ENCODE measurements around the gene KLF13. TPM values are rescaled to one million over a fixed set of nuclear protein-coding genes. Genes with fewer than 3 reads are reported as not detected.

The KLF13 gene
- polyA plus RNA-seq, 12 donors = 28.1 to 89.4 (median 44.3) TPM; not detected in 1

DNA sequence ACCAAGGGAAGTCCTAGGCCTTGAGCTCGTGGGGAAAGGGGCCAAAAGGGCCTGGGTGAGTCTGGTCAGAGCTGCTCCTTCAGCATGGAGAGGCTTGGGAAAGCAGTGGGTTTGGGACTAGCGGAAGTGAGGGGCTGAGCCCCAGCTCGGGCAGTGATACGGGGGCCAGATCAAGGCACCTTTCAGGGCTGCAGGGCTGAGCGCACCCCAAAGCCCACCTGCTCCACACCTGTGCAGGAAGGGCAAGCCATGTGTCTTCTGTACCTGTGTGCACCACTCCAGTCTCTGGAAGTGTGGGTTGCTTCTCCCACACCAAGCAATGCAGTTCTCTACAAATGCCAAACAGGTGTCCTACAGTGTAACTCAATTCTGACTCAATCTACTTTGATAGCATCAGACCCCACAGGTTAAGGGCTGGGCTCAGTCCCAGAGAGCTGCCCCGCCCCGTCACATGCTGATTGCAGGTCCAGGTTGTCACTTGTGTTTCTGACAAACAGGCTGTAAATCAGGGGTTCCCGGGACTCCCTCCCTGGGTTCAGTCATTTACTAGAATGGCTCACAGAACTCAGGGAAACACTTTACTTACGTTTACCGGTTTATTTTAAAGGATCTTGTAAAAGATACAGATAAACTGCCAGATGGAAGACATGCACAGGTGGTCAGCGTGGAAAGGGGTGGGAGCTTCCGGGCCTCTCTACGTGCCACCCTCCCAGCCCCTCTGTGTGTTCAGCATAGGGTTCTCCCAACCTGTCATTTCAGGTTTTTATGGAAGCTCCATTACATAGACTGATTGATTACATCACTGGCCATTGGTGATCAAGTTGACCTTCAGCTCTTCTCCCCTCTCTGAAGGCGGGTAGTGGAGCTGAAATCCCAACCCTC lies 28.8 kb upstream of the KLF13 start:
- no peak for DNase-seq

DNA sequence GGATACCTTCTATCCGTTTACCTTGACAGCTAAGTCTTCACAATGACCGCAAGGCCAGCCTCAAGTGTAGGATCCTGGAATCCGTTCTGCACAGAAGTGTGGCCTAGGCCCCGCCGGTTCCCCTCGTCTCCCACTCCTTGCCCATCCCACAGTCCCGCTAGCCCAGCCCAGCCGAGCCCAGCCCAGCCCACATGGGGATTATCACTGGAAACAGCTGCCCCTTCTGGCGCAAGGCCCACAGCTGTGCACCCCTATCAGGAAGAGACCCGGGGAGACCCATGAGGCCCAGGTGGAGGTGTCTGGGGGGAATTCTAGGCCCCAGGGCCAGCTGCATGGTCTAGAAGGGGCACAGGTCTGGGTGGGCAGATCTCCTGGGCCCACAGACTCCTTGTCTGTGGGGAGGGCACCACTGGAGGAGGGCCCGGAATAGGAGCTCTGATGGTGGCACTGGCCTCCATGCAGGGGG lies 27.9 kb upstream of the KLF13 start:
- no peak for DNase-seq

DNA sequence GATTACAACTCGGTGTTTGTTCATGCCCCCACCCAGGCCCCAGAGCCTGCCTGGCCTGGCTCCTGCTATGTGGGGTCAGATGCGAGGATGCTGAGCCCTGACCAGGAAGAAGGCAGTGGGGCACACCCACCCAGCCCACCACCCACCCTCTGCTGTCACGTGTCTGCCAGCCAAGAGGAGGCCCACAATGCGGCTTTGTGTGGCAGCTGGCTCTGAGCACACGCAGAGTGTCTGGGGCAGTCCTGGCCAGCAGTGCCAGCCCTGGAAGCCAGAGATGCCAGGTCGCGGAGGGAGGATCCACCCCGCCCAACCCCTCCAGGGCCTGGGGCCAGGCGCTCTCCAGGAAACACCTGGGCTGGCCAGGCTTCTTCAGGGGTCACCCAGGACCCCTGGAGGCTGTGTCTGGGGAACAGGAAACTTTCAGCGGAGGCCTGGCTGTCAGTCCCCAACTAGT lies 26.4 kb upstream of the KLF13 start:
- DNase-seq = no peak

DNA sequence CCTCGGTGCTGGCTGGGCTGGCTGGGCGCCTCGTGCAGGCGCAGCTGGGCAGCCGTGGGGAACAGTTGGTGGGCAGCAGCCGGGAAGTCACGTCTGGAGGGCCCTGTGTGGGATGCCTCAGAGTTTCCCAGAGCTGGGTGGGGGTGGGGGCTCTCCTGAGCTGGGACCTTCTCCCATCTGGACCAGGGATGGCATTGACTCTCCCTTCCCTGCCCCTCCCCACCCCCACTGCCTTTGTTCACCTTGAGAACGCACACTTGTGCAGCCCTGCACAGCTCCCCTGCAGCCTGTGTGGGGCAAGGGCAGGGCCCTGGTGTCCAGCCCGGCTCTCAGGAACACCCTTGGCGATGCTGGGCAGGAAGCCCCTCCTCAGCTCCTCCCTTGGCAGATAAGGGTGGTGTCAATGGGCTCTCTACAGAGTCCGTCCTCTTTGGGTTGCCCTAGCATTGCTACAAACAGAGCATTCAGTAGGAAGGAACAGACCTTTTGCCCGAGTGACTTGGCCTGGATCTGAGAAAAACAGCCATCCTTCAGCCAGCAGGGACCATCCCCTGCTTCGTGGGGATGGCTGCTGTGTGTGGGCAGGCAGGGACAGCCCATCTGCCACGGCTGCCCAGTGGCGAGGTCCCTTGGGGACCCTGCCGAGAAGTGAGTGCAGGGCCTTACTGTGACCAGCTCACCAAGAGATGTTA lies 25.5 kb upstream of the KLF13 start:
- DNase-seq = no peak

DNA sequence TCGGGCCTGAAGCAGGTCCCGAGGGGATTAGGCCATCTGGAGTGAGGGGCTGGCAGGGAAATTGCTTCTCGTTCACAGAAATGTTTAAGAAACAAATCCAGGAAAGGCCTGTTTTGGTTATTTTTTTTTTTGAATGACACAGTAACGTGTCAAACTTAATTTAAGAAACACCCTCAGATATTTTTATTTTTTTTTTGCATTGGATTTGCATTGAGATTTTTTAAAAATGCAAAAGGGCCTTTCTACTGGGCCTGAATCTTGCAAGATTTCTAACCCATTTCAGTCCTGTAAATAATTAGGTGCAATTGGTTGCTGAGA lies 25.0 kb upstream of the KLF13 start:
- no peak for DNase-seq

DNA sequence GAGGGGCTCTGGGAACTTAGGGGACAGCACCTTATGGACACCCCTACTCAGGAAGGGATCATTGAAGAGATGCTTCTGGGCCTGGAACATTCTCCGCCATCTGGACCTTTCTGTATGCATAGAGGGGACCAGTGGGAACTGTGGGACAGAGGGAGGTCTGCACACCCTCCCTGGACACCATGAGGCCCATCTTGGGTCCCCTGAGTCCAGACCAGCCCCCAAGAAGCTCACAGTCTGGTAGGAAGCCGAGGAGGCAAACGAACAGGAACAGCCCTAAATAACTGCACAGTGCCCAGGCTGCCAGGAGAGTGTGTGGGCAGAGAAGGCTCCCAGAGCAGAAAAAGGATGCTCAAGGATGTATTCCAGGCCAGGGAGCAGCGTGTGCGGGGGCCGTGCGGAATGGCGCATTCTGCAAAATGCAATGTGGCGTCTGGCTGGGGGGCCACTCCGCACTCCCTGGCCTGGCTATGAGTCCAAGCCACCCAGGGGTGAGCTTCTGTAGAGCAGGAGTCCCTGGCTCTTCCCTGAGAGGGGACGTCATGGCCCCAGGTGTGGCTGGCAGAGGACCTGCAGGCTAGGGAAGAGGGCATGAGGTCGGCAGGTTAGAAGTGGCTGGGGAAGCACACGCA lies 24.5 kb upstream of the KLF13 start:
- no peak for DNase-seq

DNA sequence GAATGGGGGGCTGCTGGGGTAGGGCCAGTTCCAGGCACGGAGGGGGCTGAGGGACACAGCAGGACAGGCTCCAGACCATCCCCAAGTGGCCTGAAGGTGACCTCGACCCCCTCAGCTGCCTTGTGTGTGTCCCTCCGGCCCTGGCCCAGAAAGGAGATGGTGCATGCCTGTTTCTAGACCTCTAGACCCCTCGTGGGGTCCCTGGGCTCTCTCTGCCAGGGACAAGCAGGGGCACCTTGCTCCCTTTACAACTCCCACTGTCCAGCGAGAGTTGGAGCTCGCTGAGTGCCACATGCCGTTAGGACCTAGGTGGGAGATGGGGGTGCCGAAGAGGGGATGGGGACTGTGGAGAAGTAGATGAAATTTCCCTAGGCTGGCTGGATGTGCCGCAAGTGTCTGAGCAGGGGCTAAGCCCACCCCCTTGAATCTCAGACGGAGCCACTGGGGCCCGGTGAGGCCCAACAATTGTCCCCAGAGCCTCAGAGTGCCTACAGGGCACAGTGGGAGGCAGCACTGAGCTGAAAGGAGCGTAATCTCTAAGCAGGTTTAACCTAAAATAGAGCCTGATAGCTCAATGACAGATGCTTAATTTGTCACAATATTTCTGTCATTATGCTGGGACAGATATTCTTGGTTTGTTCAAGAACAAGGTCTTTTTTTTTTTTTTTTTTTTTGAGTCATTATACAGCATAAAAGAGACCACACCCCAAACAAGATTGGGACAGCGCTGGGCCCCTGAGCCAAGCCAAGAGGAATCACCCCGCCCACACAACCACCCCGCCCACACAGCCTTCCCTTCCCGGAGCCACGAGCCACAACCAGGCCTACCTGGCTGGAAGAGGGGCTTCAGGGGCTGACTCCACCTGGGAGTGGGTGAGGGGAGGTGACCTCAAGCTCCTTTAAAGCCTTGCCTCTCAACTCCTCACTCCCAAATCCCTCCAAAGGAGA lies 23.6 kb upstream of the KLF13 start:
- DNase-seq = no peak

DNA sequence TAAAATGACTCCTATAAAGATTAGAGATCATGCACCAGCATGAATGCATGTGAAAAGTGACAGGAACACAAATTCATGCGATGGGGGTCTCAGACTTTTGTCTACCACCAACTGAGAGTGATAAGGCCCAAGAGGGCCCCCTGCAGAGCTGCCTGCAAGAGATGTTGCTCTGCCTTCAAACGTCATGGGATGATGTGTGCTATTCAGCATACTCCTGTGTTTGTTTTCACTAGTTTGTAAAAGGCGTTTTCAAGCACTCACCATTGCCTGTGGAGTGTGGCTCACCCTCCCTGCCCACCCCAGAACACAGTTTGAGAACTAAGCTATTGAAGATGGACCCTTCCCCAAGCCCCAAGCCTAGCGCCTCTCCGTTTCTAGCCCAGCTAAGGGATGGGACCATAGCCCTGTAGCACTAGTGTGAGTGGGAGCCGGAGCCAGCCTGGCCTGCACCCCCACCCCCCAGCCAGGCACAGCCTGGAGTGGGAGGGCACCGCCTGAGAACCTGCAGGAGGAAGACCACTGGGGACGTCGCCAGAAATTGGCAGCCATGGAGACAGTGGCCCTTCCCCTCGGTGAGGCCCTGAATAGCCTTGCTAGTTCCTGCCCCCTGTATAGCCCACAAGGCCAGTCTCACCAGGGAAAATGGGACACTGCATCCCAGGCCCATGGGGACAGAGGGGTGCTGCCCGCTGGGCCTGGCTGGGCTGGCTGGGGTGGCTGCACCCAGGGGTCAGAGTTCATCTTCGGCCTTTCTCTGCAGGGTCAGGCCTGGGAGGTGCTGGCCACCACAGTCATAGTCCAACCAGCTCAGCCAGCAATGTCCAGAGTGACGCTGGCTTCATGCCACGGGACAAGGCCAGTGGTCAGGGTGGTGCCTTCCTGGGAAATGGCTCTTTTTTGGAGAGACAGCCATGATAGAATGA lies 22.6 kb upstream of the KLF13 start:
- DNase-seq = no peak

DNA sequence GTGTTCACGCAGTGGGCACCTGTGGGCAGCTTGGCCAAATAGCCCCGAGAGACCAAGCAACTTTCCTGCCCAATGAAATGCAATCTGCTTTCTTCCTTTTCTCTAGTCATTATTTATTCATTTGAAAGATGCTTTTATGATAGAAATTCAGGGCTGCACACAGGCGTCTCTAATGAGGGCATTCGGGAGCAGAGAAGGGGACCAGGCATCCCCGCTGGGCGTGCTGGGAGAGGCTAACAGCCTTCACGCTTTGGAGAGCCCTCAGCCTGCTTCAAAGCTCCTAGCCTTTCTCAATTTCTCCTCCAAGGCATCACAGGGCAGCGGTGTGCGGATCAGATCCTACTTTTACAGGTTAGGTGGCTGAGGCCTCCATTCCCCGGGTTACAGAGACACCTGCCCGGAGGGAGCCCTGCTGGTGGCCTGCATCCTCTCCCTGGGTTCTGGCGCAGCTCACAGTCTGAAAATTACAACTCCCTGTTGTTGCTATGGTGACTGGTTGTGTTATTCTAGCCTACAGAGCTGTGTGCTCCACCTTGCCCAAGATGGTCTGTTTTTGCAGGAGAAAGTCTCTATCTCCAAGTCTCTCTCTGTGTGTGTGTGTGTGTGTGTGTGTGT lies 21.8 kb upstream of the KLF13 start:
- DNase-seq = no peak

DNA sequence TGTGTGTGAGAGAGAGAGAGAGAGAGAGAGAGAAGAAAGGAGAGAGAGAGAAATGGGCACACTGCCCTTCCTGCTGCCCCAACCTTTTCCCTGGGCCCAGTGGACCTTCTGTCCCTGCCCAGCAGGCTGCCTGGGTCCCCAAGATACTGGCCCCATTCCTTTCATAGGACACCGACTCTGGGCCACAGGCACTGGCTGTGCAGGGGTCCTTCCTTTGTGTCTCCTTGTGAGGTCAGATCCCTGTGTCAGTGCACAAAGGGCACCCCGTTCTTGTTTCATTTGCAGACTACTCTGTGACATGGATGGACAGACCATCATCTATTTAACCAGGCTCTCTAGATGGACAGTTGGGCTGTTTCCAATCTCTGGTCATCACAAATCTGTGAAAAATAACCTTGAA lies 21.3 kb upstream of the KLF13 start:
- DNase-seq = no peak

DNA sequence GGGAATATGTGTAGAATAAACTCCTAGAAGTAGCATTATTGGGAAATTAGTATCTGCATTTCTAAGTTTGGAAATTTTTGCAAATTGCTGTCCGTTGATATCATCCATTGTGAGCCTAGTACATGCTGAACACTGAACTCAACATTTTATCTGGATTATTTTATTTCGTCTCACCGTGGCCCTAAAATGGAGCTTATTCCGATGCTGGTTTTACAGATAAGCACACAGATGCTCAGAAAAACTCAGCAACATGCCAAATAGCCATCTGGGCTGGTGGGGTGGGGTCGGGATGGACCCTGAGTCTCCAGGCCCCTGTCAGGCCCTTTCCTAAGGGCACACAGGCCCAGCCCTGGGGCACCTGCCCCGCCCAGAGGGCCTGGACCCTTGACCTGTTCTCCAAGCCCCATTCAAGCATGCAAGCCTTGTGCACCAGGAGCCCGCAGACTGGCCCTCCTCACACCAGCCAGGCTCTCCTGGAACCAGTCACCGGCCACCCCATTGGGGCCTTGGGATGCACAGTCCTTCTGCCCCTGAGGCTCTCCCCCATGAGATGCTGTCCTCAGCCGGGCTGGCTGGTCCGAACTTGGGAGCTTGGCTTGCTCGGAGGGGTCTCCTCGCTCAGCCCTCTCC lies 20.7 kb upstream of the KLF13 start:
- DNase-seq = no peak

DNA sequence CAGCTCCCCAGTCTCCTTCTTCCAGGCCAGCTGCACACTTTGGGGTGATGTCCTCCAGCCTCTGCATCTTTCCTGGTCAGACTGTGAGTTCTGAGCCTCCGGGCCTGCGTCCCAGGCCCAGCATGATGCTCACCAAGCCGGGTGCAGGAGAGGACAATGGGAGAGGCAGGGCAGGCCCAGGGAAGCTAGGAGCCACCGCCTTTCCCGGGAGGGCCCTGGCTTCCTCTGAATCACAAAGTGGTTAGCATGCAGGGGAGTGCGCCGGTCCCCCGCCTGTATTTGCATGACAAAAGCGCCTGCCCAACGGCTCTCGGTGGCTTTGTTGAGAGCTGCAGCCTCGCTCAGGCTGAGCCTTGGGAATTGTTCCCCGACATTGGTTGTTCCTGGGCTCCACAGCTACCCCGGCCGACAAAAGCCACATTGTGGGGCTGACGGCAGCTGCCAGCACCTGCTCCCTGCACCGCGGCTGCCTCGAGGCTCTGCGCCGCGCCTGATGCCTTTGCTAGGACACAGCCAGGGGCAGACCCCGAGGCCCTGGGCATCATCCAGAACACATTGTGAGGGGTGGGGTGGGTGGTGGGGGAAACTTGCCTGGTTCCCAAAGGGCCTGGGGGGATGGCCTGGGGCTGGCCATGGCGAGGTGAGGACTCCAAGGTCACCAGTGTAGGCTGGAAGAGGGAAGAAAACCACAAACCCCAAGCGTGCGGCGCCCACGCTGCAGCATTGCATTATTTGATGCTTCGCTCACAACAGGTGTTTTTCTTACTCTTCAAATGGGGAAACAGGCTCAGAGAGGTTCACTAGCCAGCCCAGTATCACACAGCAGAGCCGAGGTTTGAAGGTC lies 20.0 kb upstream of the KLF13 start:
- no peak for DNase-seq

DNA sequence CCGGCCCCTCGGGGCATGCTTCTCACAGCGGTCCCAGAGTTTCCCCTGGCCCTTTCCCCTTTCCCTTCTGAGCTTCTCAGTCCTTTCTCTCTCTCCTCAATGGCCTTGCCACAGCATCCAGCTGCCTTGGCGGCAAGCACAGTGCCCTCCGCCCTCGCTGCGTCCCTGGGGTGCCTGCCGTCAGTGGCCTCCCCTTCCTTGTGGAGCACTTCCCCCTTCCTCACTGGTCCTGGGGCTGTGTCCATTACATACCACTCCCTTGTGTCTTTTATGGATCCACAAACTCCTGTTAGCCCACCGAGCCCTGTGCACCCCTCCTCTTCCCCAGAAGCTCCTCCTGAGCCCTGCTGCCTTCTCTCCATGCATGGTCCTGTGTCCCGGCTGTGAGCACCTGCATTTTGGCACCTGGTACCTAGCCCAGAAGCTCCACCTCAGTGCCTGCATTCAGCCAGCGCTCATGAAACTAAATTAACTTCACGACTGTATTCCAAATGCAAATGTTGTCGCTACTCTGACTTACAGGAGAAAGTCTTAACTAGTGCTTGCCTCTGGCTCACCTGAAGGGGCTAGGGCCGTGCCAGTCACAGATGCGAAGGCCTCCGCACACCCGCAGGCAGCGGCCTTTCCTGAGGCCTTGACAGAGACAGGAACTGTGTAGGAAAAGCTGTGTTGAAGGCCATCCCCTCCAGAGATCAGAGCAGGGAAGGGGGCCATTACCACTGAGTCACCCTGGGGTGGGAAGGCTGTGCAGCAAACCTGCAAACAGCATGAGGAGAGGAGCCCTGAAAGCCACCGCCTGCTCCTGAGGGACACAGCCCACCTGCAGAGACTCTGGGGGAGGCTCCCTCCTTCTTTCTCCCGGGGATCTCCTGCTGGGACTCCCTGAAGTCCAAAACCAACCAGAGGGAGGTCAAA lies 19.1 kb upstream of the KLF13 start:
- no peak for DNase-seq

DNA sequence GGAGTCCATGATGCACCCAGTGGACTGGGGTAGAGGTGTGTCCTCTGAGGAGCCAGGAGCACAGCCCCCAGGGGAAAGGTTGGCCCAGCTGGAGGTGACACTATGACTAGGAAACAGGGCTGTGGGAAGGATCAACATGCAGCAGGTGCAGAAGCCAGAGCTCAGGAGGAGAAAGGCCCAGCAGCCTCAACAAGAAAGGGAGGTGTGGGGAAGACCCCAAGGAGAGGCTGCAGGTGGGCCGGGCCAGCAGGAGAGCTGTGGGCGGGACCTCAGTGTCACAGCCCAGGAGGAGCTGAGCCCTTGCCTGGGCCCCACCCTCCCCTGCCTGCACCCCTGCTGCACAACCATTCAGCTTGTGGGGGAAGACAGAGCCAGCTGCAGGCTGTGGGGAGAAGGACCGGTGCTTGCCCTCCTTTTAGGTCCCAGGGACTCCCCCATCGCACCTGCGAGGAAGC lies 18.4 kb upstream of the KLF13 start:
- DNase-seq = no peak

DNA sequence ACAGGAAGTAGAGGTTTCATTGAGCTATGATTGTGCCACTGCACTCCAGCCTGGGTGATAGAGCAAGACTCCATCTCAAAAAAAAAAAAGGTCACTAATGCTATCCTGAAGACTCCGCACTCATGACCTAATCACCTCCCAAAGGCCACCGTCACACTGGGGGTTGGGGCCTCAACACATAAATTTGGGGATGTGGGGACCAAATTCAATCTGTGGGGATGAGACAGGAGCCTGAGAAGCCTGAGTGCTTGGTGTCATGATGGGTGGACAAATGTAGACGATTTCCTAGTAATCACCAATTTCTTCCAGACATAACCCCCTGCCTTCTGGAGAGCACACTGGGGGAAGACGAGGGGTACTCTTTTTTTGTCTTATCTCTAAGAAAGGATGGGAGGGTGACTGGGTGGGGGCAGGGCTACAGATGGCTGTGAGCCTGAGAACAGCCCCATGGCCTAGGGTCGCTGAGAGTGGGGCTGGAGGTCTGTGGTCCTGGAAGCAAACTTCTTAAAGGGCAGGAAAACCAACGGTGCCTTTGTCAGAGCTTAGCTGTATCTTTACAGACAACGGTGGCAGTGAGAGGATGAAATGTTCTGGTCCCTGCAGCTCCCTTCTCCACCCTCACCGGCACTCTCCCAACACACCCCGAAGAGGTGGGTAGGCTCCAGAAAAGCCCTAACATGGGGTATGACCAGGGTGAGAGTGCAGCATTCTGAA lies 16.6 kb upstream of the KLF13 start:
- DNase-seq = no peak

DNA sequence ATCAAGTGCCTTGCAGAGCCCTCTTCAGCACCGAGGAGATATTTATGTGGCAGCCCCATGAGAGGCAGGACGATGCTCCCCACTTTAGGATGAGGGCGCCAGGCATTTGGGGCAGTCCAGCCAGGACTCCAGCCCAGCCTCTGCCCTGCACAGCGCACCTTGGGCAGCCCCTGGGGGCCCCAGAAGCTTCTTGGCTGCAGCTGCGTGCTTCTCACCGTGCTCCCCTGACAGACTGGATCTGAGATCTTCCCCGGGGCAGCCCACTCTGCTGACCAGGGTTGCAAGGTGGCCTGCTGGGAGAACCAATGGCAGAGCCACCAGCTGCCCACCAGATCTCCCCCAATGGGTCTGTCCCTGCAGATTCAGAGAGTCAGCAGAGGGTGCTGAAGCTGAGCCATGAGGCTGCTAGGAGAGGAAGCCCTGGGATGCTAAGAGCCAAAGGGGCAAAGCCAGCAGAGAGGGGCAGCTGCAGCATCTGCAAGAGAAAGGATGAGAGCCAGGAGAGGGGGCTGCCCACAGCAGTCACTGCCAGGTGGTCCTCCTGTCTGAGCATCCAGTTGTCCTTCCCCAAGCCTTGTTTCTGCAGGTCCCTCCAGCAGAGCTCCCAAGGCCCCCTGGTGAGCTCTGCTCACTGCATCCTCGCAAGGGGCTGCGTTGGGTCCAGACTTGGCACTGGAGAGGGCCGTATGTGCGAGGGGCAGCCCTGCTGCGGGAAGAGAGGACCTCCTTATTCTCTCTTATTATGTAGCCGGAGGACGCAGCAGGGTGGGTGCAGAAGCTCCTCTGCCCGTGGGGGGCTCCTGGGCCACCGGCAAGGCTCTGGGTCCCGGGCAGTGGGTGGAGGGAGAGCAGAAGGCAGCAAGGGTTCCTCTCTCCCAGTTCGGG lies 14.7 kb upstream of the KLF13 start:
- DNase-seq = no peak
